GM18505 (cell line): ENCODE measurements around the gene CCDC192.

Experiments used
- ATAC-seq: cut with Tn5 transposase; IDR thresholded peaks from one replicate; pipeline ENCODE4 v1.9.1; 2021; ENCODE audit not compliant: unreplicated experiment
- POLR2A ChIP-seq: IDR thresholded peaks from 4 replicates; pipeline ENCODE4 v1.6.1; 2011; ENCODE audit warnings: borderline replicate concordance; ENCODE audit not compliant: insufficient read depth, insufficient read length; ENCODE audit errors: extremely low read depth

The CCDC192 gene

DNA sequence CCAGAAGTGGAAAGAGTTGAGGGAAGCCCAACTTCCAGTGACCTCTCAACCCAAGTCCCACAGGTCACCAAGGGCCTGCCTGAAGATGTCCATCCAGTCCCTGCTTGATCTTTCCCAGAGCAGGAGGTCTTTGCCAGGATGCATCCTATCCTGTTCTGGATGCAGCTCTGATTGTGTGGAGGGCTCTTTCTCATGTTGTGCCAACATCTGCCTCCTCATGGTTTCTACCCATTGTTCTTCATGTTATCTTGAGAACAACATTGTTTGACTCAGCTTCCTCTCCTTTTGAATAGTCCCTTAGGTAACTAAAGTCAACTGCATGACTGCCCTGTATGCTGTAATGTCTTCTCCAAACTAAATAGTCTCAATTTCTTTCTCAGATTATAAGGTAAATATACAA lies 169.3 kb downstream of the CCDC192 start:
- ATAC-seq, result no peak
- no peak for TF ChIP-seq POLR2A

GRCh38 chr5:127875235-127876021 lies 172.2 kb downstream of the CCDC192 start:
- ATAC-seq, result peak; percentile 91

DNA sequence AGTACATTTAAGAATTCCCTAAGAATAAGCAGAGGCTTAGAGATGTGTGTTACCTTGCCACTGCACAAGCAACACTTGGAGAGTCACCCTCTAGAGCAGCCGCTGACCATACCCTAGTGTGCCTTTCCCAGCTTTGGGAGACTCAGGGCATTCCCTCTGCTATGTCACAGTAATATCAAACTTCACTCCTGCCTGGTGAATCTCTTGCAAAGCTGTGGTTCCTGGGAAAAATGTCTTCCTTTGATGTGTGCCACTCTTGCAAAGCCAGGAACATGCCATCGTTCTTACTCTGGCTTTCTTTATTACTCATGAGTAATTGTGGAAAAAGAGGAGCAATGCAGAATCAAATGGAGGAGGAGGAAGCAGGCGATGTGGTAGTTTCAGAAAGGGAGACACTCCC lies 173.2 kb downstream of the CCDC192 start:
- TF ChIP-seq POLR2A, result no peak
- no peak for ATAC-seq

More at GRCh38 chr5:127875235-127876021, 172.2 kb downstream of the CCDC192 start:
- TF ChIP-seq POLR2A, result no peak

DNA sequence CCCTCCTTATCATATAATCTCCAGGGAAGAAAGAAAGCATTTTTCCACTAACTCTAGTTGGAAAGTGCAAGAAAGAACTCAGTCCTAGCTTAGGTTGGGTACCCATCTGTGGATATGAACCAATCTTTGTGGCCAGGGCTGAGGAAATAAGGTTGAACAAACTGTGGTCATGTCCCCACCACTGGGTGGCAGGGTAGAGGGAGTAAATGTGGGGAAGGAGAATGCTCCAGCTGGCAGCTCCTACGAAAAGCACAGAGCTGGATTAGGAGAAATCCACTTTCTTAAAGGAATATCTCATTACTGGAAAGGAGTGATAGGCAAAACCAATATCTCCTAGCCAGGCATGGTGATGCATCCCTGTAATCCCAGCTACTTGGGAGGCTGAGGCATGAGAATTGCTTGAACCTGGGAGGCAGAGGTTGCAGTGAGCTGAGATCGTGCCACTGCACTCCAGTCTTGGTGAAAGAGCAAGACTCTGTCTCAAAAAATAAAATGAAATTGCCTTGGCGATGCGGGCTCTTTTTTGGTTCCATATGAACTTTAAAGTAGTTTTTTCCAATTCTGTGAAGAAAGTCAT lies 175.1 kb downstream of the CCDC192 start:
- TF ChIP-seq POLR2A, result no peak
- ATAC-seq, result no peak

- TF ChIP-seq POLR2A, result no peak
- no peak for ATAC-seq
These were observed 181.2 kb downstream of the CCDC192 start for GRCh38 chr5:127884416-127884815.

- no peak for ATAC-seq
- no peak for TF ChIP-seq POLR2A
These were observed 182.0 kb downstream of the CCDC192 start for GRCh38 chr5:127885176-127885575.

- ATAC-seq, result no peak
- no peak for TF ChIP-seq POLR2A
These were observed 182.9 kb downstream of the CCDC192 start for GRCh38 chr5:127886081-127886480.

DNA sequence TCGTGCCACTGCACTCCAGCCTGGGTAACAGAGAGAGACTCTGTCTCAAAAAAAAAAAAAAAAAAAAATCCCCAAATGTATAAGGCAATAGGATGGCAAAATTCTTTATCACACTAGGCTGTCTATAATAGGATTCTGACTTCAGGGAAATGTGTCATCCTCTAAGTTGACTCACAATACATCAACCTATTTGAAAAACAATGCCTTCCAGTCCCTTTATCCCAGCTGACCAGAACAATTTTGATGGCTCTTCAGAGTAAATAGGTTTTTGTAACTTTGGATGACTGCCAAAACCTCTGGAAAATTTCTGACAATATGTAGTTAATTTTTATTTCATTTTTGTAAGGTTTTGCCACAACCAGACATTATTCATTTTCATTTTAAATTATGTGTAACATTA lies 184.1 kb downstream of the CCDC192 start:
- ATAC-seq, result no peak
- no peak for TF ChIP-seq POLR2A

DNA sequence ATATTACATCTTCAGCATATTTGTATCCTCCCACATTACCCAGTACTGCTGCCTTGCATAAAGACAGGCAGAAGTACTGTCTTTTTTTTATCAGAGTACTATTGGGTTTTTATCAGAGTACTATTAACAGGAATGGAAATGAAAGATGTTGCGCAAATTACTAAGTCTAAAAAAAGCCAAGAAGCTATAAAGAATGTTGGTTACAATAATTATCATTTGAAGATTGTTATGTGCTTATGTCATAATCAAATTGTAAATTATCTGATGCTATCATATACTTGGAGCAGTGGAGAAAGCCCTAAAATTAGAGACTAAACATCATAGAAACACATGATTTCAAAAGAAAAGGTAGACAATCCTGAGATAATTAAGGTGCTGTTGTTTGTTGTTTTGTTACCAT lies 188.8 kb downstream of the CCDC192 start:
- no peak for ATAC-seq

GRCh38 chr5:127892467-127893207 lies 189.4 kb downstream of the CCDC192 start:
- no peak for ATAC-seq
- TF ChIP-seq POLR2A, result no peak

More for the DNA sequence above, 188.8 kb downstream of the CCDC192 start:
- no peak for TF ChIP-seq POLR2A

GRCh38 chr5:127893232-127893631 lies 190.0 kb downstream of the CCDC192 start:
- no peak for ATAC-seq
- TF ChIP-seq POLR2A, result no peak

DNA sequence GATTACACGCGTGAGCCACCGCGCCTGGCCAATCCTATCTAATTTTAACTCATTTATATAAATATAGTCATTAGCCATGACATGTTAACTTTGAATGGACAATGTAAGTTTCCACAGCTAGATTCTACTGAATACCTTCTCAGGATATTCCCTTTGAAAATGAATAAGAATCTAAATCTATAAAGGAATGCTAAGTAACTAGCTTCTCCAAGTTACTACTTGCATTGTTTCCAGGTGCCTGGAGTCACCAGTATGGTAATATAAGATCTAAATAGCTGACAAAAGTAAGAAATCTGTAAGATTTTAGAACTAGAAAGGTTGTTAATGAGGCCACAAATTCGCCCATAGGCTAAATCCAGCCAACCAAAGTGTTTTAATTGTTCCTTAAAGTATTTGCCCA lies 191.3 kb downstream of the CCDC192 start:
- no peak for ATAC-seq
- TF ChIP-seq POLR2A, result no peak

GRCh38 chr5:127898551-127899213 lies 195.5 kb downstream of the CCDC192 start:
- no peak for TF ChIP-seq POLR2A
- no peak for ATAC-seq
